ENCODE measurements around the gene MARCHF10. TPM values are rescaled to one million over a fixed set of nuclear protein-coding genes. Genes with fewer than 3 reads are reported as not detected.

Gene MARCHF10
- total and polyA plus RNA-seq, 2 of the 4 experiments (the other 2 are of a cell fraction), result 0.18 to 0.74 TPM

GRCh38 chr17:62725791-62726249 is 82.3 kb downstream of the MARCHF10 start:
- BruUV-seq (replicated peaks), result no TSS peak
- CTCF ChIA-PET, result no interaction called here

More at GRCh38 chr17:62725791-62726249, 82.3 kb downstream of the MARCHF10 start:
- Histone ChIP-seq H4K91ac (ENCODE audit: insufficient read depth, low read depth, low read length) (peak overlapping the region; percentile 14; the same call in 1 of the 2 replicates), H3K4me1 (ENCODE audit: control insufficient read depth, insufficient read depth, low read length) (peaks cover 7% of the 10 kb centered on the region), H3K9ac (ENCODE audit: low read depth, low read length) (no peak overlapping the region), H4K5ac (ENCODE audit: low read depth, low read length) (no peak overlapping the region), H3K36me3 (ENCODE audit: control insufficient read depth, insufficient read depth, low read length) (no peaks in the 10 kb centered on the region), H4K8ac (ENCODE audit: low read depth in 2 of 2, low read length in 2 of 2) (no peak overlapping the region), H3K18ac (ENCODE audit: low read depth, low read length) (no peak overlapping the region), H2AK9ac (replicated peaks; ENCODE audit: low read depth, low read length, poor library complexity) (no peak overlapping the region), H3K4ac (ENCODE audit: low read depth, low read length) (no peak overlapping the region), H3K79me1 (ENCODE audit: low read depth in 1 of 2, low read length in 2 of 2) (no peaks in the 10 kb centered on the region; a peak in 1 of 4 replicates), H3K4me2 (ENCODE audit: low read depth, low read length) (no peak overlapping the region), H4K20me1 (ENCODE audit: insufficient read depth, low read length) (no peaks in the 10 kb centered on the region), H3K27me3 (ENCODE audit: control insufficient read depth, insufficient read depth, low read length) (no peaks in the 10 kb centered on the region), H3K56ac (ENCODE audit: extremely low read depth, insufficient read depth, low read length) (no peak overlapping the region), H2BK120ac (ENCODE audit: low read depth, low read length) (no peak overlapping the region; the same call in 1 of the 2 replicates), H2AFZ (replicated peaks; ENCODE audit: low read length, poor library complexity) (no peak overlapping the region), H3K23ac (ENCODE audit: low read depth, low read length) (no peak overlapping the region), H2BK5ac (ENCODE audit: low read depth, low read length, poor library complexity, severe bottlenecking) (no peak overlapping the region), H2BK15ac (ENCODE audit: low read depth, low read length) (0 out of 3 replicates have a peak overlapping the region, but pooled peaks have one; percentile 24), H2AK5ac (ENCODE audit: low read depth, low read length) (peak overlapping the region; percentile 37), H3K14ac (replicated peaks; ENCODE audit: low read depth, low read length) (peak overlapping the region; percentile 5), H2BK20ac (ENCODE audit: low read depth, low read length) (no peak overlapping the region), H3K4me3 (ENCODE audit: insufficient read depth, low read depth, low read length) (no peak overlapping the region), H3K27ac (ENCODE audit: insufficient read depth, low read length) (no peak overlapping the region), H3K9me1 (ENCODE audit: insufficient read depth, low read length) (peaks cover 3% of the 10 kb centered on the region), H3K9me3 (ENCODE audit: control insufficient read depth, insufficient read depth, low read length) (no peaks in the 10 kb centered on the region)
- TF ChIP-seq RFX5 (IDR thresholded peaks at IDR 0.05; ENCODE audit: low read depth, low read length) (no peak), BHLHE40 (IDR thresholded peaks at IDR 0.05; ENCODE audit: low read depth, low read length) (no peak), RAD21 (IDR thresholded peaks at IDR 0.05; ENCODE audit: low read length) (no peak), SMC3 (IDR thresholded peaks at IDR 0.05; ENCODE audit: low read depth, low read length) (no peak), MAFK (IDR thresholded peaks at IDR 0.05; ENCODE audit: low read depth, low read length) (no peak), POLR2A (IDR thresholded peaks at IDR 0.05; ENCODE audit: low read depth, low read length) (no peak), MXI1 (IDR thresholded peaks at IDR 0.05; ENCODE audit: borderline replicate concordance, low read depth, low read length) (no peak), RCOR1 (IDR thresholded peaks at IDR 0.05; ENCODE audit: insufficient replicate concordance, low read length) (no peak), NFE2L2 (IDR thresholded peaks at IDR 0.05; ENCODE audit: low read depth, low read length) (no peak), CHD1 (IDR thresholded peaks at IDR 0.05; ENCODE audit: low read depth, low read length) (no peak), FOS (IDR thresholded peaks at IDR 0.05; ENCODE audit: low read depth, low read length) (no peak), CTCF (conservative IDR thresholded peaks at IDR 0.05; ENCODE audit: low read depth, low read length) (no peak), MAZ (IDR thresholded peaks at IDR 0.05; ENCODE audit: borderline replicate concordance, low read depth, low read length) (no peak), CEBPB (IDR thresholded peaks at IDR 0.05; ENCODE audit: low read depth, low read length) (no peak), USF2 (IDR thresholded peaks at IDR 0.05; ENCODE audit: low read depth, low read length) (no peak)
- TF ChIP-seq, protein P1, sequence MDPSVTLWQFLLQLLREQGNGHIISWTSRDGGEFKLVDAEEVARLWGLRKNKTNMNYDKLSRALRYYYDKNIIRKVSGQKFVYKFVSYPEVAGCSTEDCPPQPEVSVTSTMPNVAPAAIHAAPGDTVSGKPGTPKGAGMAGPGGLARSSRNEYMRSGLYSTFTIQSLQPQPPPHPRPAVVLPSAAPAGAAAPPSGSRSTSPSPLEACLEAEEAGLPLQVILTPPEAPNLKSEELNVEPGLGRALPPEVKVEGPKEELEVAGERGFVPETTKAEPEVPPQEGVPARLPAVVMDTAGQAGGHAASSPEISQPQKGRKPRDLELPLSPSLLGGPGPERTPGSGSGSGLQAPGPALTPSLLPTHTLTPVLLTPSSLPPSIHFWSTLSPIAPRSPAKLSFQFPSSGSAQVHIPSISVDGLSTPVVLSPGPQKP (IDR thresholded peaks at IDR 0.05; ENCODE audit: borderline replicate concordance, low read depth, low read length), result no peak
- WGBS, 2 experiments (ENCODE audit: extremely low coverage in 2 of 2, insufficient read length in 1 of 2), result 38% methylated on average over 1 of the region's 5 CpGs; no CpG with 5 or more reads in 1 of the 2 experiments
- ATAC-seq (ENCODE audit: low read depth) (peak; percentile 60), DNase-seq (peak; percentile 64)
- dilution Hi-C loops (cut with HindIII; ENCODE audit: low sequenced_read_pairs, unreplicated experiment), result no loop called here
- POLR2A ChIA-PET (ENCODE audit: unreplicated experiment), result no interaction called here
- in situ Hi-C loops (cut with MboI; ENCODE audit: low sequenced_read_pairs), result no loop called here
- intact Hi-C loops (cut with micrococcal nuclease), result no loop called here

Measured in IMR-90 (cell line).